NB4 (cell line): ENCODE measurements around the gene LIN28B.

ENCODE experiments used
- CTCF ChIP-seq: IDR thresholded peaks from one replicate; pipeline ENCODE4 v1.5.1; 2012; ENCODE audit warnings: low read depth, low read length
- MAX ChIP-seq: IDR thresholded peaks from 2 replicates; pipeline ENCODE4 v1.6.1; 2011; ENCODE audit warnings: low read depth, low read length
- MYC ChIP-seq: IDR thresholded peaks from 2 replicates; pipeline ENCODE4 v1.6.1; 2011; ENCODE audit warnings: low read depth, low read length
- POLR2A ChIP-seq: IDR thresholded peaks from 2 replicates; pipeline ENCODE4 v1.6.1; 2011; ENCODE audit warnings: mild to moderate bottlenecking; ENCODE audit not compliant: insufficient read length; ENCODE audit errors: extremely low read depth

- TF ChIP-seq CTCF = no peak
- no peak for TF ChIP-seq MAX
- no peak for TF ChIP-seq POLR2A
- no peak for TF ChIP-seq MYC
Measured at GRCh38 chr6:104941729-104942091, 15.2 kb upstream of the LIN28B start.
